IMR-90 (cell line): Measurements from ENCODE around the gene GGTLC1. TPM values are rescaled to one million over a fixed set of nuclear protein-coding genes. Genes with fewer than 3 reads are reported as not detected.

Experiments used
- ATAC-seq: fragments of 200-7000 bp; cut with Tn5 transposase; 2 replicates; pipeline ENCODE4 v1.9.1; 2020; ENCODE audit warnings: low read depth, mild to moderate bottlenecking, moderate library complexity
- BruUV-seq: library from RNA; stranded (reverse); fragments of 400-500 nt; replicated peaks from 2 replicates; lab custom pipeline; 2021; lab: Mats Ljungman, UMichigan
- CTCF ChIA-PET: fragments of 300-600 bp; formaldehyde crosslinking; extraction: SDS; loops from one replicate; lab custom pipeline; 2021; ENCODE audit warnings: antibody characterized with exemption; lab: Yijun Ruan, JAX
- POLR2A ChIA-PET: fragments of 300-600 bp; sonication (Branson Sonifier 250); formaldehyde crosslinking; loops from one replicate; lab custom pipeline; 2022; ENCODE audit warnings: antibody characterized with exemption; ENCODE audit not compliant: unreplicated experiment; lab: Charles Lee
- DNase-seq: peaks from one replicate; pipeline ENCODE4 v3.0.0; 2013
- H2AFZ ChIP-seq: replicated peaks from 2 replicates; pipeline ENCODE3; 2013; ENCODE audit warnings: low read length, mild to moderate bottlenecking; ENCODE audit not compliant: poor library complexity
- H2AK5ac ChIP-seq: 2 replicates; pipeline ENCODE4 v1.6.1; 2013; ENCODE audit warnings: low read depth, low read length, inconsistent platforms
- H2AK9ac ChIP-seq: replicated peaks from 2 replicates; pipeline ENCODE3; 2013; ENCODE audit warnings: mild to moderate bottlenecking, low read depth, low read length, moderate library complexity; ENCODE audit not compliant: poor library complexity
- H2BK120ac ChIP-seq: 2 replicates; pipeline ENCODE4 v1.6.1; 2013; ENCODE audit warnings: low read depth, low read length, inconsistent platforms
- H2BK15ac ChIP-seq: 3 replicates; pipeline ENCODE4 v1.6.1; 2013; ENCODE audit warnings: low read depth, low read length, inconsistent platforms
- H2BK20ac ChIP-seq: 2 replicates; pipeline ENCODE4 v1.6.1; 2013; ENCODE audit warnings: low read depth, mild to moderate bottlenecking, inconsistent platforms, low read length, moderate library complexity
- H2BK5ac ChIP-seq: 2 replicates; pipeline ENCODE4 v1.6.1; 2013; ENCODE audit warnings: mild to moderate bottlenecking, low read depth, low read length, inconsistent platforms; ENCODE audit not compliant: poor library complexity, severe bottlenecking
- H3K14ac ChIP-seq: replicated peaks from 2 replicates; pipeline ENCODE4 v1.6.1; 2013; ENCODE audit warnings: low read depth, low read length, inconsistent platforms
- H3K18ac ChIP-seq: 2 replicates; pipeline ENCODE4 v1.6.1; 2013; ENCODE audit warnings: low read depth, low read length, control low read depth
- H3K23ac ChIP-seq: 2 replicates; pipeline ENCODE4 v1.6.1; 2013; ENCODE audit warnings: low read depth, low read length, inconsistent platforms
- H3K27ac ChIP-seq: 2 replicates; pipeline ENCODE4 v1.5.1; 2013; ENCODE audit warnings: mild to moderate bottlenecking, control low read depth, low read length; ENCODE audit not compliant: insufficient read depth
- H3K27me3 ChIP-seq: 2 replicates; pipeline ENCODE4 v1.6.1; 2013; ENCODE audit warnings: low read length; ENCODE audit not compliant: control insufficient read depth, insufficient read depth
- H3K36me3 ChIP-seq: 2 replicates; pipeline ENCODE4 v1.6.1; 2013; ENCODE audit warnings: low read length, mixed read lengths; ENCODE audit not compliant: control insufficient read depth, insufficient read depth
- H3K4ac ChIP-seq: 2 replicates; pipeline ENCODE4 v1.6.1; 2013; ENCODE audit warnings: low read depth, low read length, inconsistent platforms
- H3K4me1 ChIP-seq: 2 replicates; pipeline ENCODE4 v1.6.1; 2013; ENCODE audit warnings: low read length, mixed read lengths; ENCODE audit not compliant: control insufficient read depth, insufficient read depth
- H3K4me2 ChIP-seq: 2 replicates; pipeline ENCODE4 v1.6.1; 2013; ENCODE audit warnings: low read depth, mild to moderate bottlenecking, control low read depth, low read length, moderate library complexity
- H3K4me3 ChIP-seq: 2 replicates; pipeline ENCODE4 v1.5.1; 2013; ENCODE audit warnings: low read depth, mild to moderate bottlenecking, control low read depth, low read length, moderate library complexity; ENCODE audit not compliant: insufficient read depth
- H3K56ac ChIP-seq: 2 replicates; pipeline ENCODE4 v1.6.1; 2013; ENCODE audit warnings: low read length, inconsistent platforms; ENCODE audit not compliant: insufficient read depth; ENCODE audit errors: extremely low read depth
- H3K79me1 ChIP-seq, 2 experiments: 2 replicates each; pipeline ENCODE4 v1.6.1; 2013; ENCODE audit warnings: low read length in 2 of 2, inconsistent platforms in 1 of 2, low read depth in 1 of 2
- H3K9ac ChIP-seq: 2 replicates; pipeline ENCODE4 v1.6.1; 2013; ENCODE audit warnings: low read depth, low read length, control low read depth
- H3K9me1 ChIP-seq: 2 replicates; pipeline ENCODE4 v1.6.1; 2013; ENCODE audit warnings: low read length, inconsistent platforms; ENCODE audit not compliant: insufficient read depth
- H3K9me3 ChIP-seq: 2 replicates; pipeline ENCODE4 v1.6.1; 2013; ENCODE audit warnings: low read length; ENCODE audit not compliant: control insufficient read depth, insufficient read depth
- H4K20me1 ChIP-seq: 2 replicates; pipeline ENCODE4 v1.6.1; 2013; ENCODE audit warnings: low read length, inconsistent platforms; ENCODE audit not compliant: insufficient read depth
- H4K5ac ChIP-seq: 2 replicates; pipeline ENCODE4 v1.6.1; 2013; ENCODE audit warnings: mild to moderate bottlenecking, low read depth, low read length, control low read depth
- H4K8ac ChIP-seq, 2 experiments: 2 replicates each; pipeline ENCODE4 v1.6.1; 2013; ENCODE audit warnings: low read depth in 2 of 2, low read length in 2 of 2, control low read depth in 1 of 2, inconsistent platforms in 1 of 2
- H4K91ac ChIP-seq: 2 replicates; pipeline ENCODE4 v1.6.1; 2013; ENCODE audit warnings: low read depth, low read length, inconsistent platforms; ENCODE audit not compliant: insufficient read depth
- BHLHE40 ChIP-seq: fragments of 150-350 bp; IDR thresholded peaks from 2 replicates; pipeline ENCODE4 v1.6.1; 2016; ENCODE audit warnings: mild to moderate bottlenecking, low read depth, low read length
- CEBPB ChIP-seq: IDR thresholded peaks from 2 replicates; pipeline ENCODE4 v1.6.1; 2012; ENCODE audit warnings: low read depth, low read length, improper control_type of control experiment
- CHD1 ChIP-seq: IDR thresholded peaks from 2 replicates; pipeline ENCODE4 v1.6.1; 2012; ENCODE audit warnings: low read depth, low read length, improper control_type of control experiment
- CTCF ChIP-seq: conservative IDR thresholded peaks from 2 replicates; pipeline ENCODE4 v1.5.1; 2012; ENCODE audit warnings: mild to moderate bottlenecking, low read depth, low read length, improper control_type of control experiment
- ELK1 ChIP-seq: fragments of 150-350 bp; IDR thresholded peaks from 2 replicates; pipeline ENCODE4 v1.6.1; 2016; ENCODE audit warnings: low read depth, mild to moderate bottlenecking, low read length, moderate library complexity, borderline replicate concordance
- FOS ChIP-seq: fragments of 150-350 bp; IDR thresholded peaks from 2 replicates; pipeline ENCODE4 v1.6.1; 2016; ENCODE audit warnings: low read depth, low read length
- MAFK ChIP-seq: IDR thresholded peaks from 2 replicates; pipeline ENCODE4 v1.6.1; 2012; ENCODE audit warnings: low read depth, low read length, improper control_type of control experiment
- MAZ ChIP-seq: IDR thresholded peaks from 2 replicates; pipeline ENCODE4 v1.6.1; 2012; ENCODE audit warnings: low read depth, mild to moderate bottlenecking, low read length, improper control_type of control experiment, moderate library complexity, borderline replicate concordance
- MXI1 ChIP-seq: IDR thresholded peaks from 2 replicates; pipeline ENCODE4 v1.6.1; 2012; ENCODE audit warnings: low read depth, mild to moderate bottlenecking, low read length, moderate library complexity, borderline replicate concordance
- NFE2L2 ChIP-seq: fragments of 150-350 bp; IDR thresholded peaks from 2 replicates; pipeline ENCODE4 v1.6.1; 2016; ENCODE audit warnings: low read depth, mild to moderate bottlenecking, low read length
- POLR2A ChIP-seq: IDR thresholded peaks from 2 replicates; pipeline ENCODE4 v1.6.1; 2012; ENCODE audit warnings: mild to moderate bottlenecking, low read depth, low read length
- RAD21 ChIP-seq: IDR thresholded peaks from 2 replicates; pipeline ENCODE4 v1.6.1; 2012; ENCODE audit warnings: low read length, improper control_type of control experiment
- RCOR1 ChIP-seq: IDR thresholded peaks from 2 replicates; pipeline ENCODE4 v1.6.1; 2012; ENCODE audit warnings: mild to moderate bottlenecking, low read length, improper control_type of control experiment; ENCODE audit not compliant: insufficient replicate concordance
- RFX5 ChIP-seq: IDR thresholded peaks from 2 replicates; pipeline ENCODE4 v1.8.0; 2012; ENCODE audit warnings: low read depth, mild to moderate bottlenecking, low read length, moderate library complexity
- SMC3 ChIP-seq: fragments of 150-350 bp; IDR thresholded peaks from 2 replicates; pipeline ENCODE4 v1.6.1; 2016; ENCODE audit warnings: low read depth, mild to moderate bottlenecking, antibody characterized with exemption, low read length, moderate library complexity
- USF2 ChIP-seq: fragments of 150-350 bp; IDR thresholded peaks from 2 replicates; pipeline ENCODE4 v1.6.1; 2017; ENCODE audit warnings: mild to moderate bottlenecking, antibody characterized with exemption, low read length, low read depth
- WGBS, 2 experiments: methylation state at CpG; one replicate each; pipeline versions ENCODE4 v1.1.5 to v1.1.7; 2013; ENCODE audit warnings: missing lambda C conversion rate in 2 of 2; ENCODE audit not compliant: insufficient read length in 1 of 2; ENCODE audit errors: extremely low coverage in 2 of 2; 5-methylcytosine and 5-hydroxymethylcytosine counted together
- dilution Hi-C: fragments of 300-500 bp; cut with HindIII; formaldehyde crosslinking; loops from one replicate; pipeline ENCODE4 v1.14.3; 2018; ENCODE audit warnings: low sequenced_read_pairs; ENCODE audit not compliant: unreplicated experiment
- in situ Hi-C: fragments of 300-500 bp; cut with MboI; formaldehyde crosslinking; loops from 3 replicates; pipeline ENCODE4 v1.14.3; 2019; ENCODE audit warnings: low sequenced_read_pairs, inconsistent platforms, mixed read lengths
- intact Hi-C: fragments of 100-400 bp; cut with micrococcal nuclease; formaldehyde crosslinking; loops from 2 replicates; pipeline ENCODE4 v1.10.0; 2022
- polyA plus RNA-seq, 3 experiments: library from polyadenylated mRNA; depleted of rRNA; stranded (reverse); fragments of >200 nt; gene quantifications; 2 replicates each; pipeline ENCODE4 v1.2.3, GENCODE V29; 2012; ENCODE audit warnings: low replicate concordance in 1 of 3
- total RNA-seq: library from RNA; depleted of rRNA; stranded (reverse); fragments of >200 nt; gene quantifications from 2 replicates; pipeline ENCODE4 v1.2.3, GENCODE V29; 2012

GGTLC1 gene
- total and polyA plus RNA-seq, 2 of the 4 experiments (the other 2 are of a cell fraction) = not detected

- Histone ChIP-seq H2BK20ac (no peak overlapping the region), H3K4me2 (no peak overlapping the region), H3K4me1 (no peaks in the 10 kb centered on the region), H3K9me1 (peaks cover 3% of the 10 kb centered on the region; the same call in 1 of the 2 replicates), H4K20me1 (no peaks in the 10 kb centered on the region), H3K4ac (no peak overlapping the region), H3K9me3 (no peaks in the 10 kb centered on the region), H2BK120ac (no peak overlapping the region), H4K8ac (no peak overlapping the region), H3K18ac (no peak overlapping the region), H3K4me3 (no peak overlapping the region), H3K27me3 (no peaks in the 10 kb centered on the region; the same call in 1 of the 2 replicates), H3K79me1 (no peaks in the 10 kb centered on the region), H2AK5ac (no peak overlapping the region), H2BK5ac (no peak overlapping the region), H3K23ac (no peak overlapping the region), H3K9ac (no peak overlapping the region), H3K27ac (no peak overlapping the region), H4K5ac (no peak overlapping the region), H2AK9ac (no peak overlapping the region), H3K36me3 (no peaks in the 10 kb centered on the region), H2BK15ac (no peak overlapping the region), H3K14ac (no peak overlapping the region), H3K56ac (no peak overlapping the region), H2AFZ (no peak overlapping the region), H4K91ac (no peak overlapping the region)
- DNase-seq (no peak), ATAC-seq (no peak)
- TF ChIP-seq MAFK (no peak), POLR2A (no peak), MAZ (no peak), RAD21 (no peak), USF2 (no peak), CTCF (no peak), RCOR1 (no peak), FOS (no peak), NFE2L2 (no peak), ELK1 (no peak), MXI1 (no peak), RFX5 (no peak), CEBPB (no peak), CHD1 (no peak), SMC3 (no peak), BHLHE40 (no peak)
- dilution Hi-C loops = no loop called here
- ChIA-PET CTCF (no interaction called here), POLR2A (no interaction called here)
- in situ Hi-C loops = loop anchor here (10.0 kb wide), 1 partner anchor 334 kb away; no protein-coding TSS in a partner anchor
- intact Hi-C loops = loop anchor here (5.0 kb wide), 1 partner anchor 201 kb away; no protein-coding TSS in a partner anchor
- no TSS peak for BruUV-seq
- WGBS, 2 experiments = 77% methylated on average over 4 of the region's 8 CpGs; no CpG with 5 or more reads in 1 of the 2 experiments
These were observed 9.8 kb upstream of the GGTLC1 start for GRCh38 chr20:23998392-23998791.
